ENCODE results near the gene BLVRB. TPM values are rescaled to one million over a fixed set of nuclear protein-coding genes. Genes with fewer than 3 reads are reported as not detected.

Gene BLVRB
- total RNA-seq, 4 donors from 2014 or later: 146 to 209 (median 164) TPM

- H3K4me3 ChIP-seq: no peak overlapping the region
- no peak for ATAC-seq
- no peaks in the 10 kb centered on the region for H3K27me3 ChIP-seq
- 92 to 100% methylated on average over 3 to 4 of the region's 4 CpGs for WGBS, 2 donors (ENCODE audit: low coverage in 1 of 2)
- no peaks in the 10 kb centered on the region for H3K9me3 ChIP-seq
- no peak overlapping the region for H3K27ac ChIP-seq
- peaks cover 0 to 76% of the 10 kb centered on the region in 2 donors for H3K36me3 ChIP-seq
- TF ChIP-seq POLR2AphosphoS5 (IDR thresholded peaks at IDR 0.05) (no peak), POLR2A (IDR thresholded peaks at IDR 0.05) (no peak), EP300 (IDR thresholded peaks at IDR 0.05) (no peak), CTCF (IDR thresholded peaks at IDR 0.05) (no peak)
- peaks cover 0 to 2% (median 0%) of the 10 kb centered on the region in 3 donors for H3K4me1 ChIP-seq
Measured at GRCh38 chr19:40450664-40451063, 14.9 kb downstream of the BLVRB start.

GRCh38 chr19:40449506-40449905, 16.0 kb downstream of the BLVRB start:
- 90 to 92% methylated on average over 4 of the region's 4 CpGs for WGBS, 2 donors (ENCODE audit: low coverage in 1 of 2)
- no peak overlapping the region for H3K4me3 ChIP-seq
- TF ChIP-seq CTCF (IDR thresholded peaks at IDR 0.05) (no peak), EP300 (IDR thresholded peaks at IDR 0.05) (no peak), POLR2A (IDR thresholded peaks at IDR 0.05) (no peak), POLR2AphosphoS5 (IDR thresholded peaks at IDR 0.05) (no peak)

GRCh38 chr19:40446263-40446784, 19.2 kb downstream of the BLVRB start:
- Histone ChIP-seq H3K36me3 (peaks cover 0 to 55% of the 10 kb centered on the region in 2 donors), H3K27ac (peak overlapping the region in 1 of 4 donors; percentile 97), H3K4me3 (no peak overlapping the region), H3K9me3 (no peaks in the 10 kb centered on the region), H3K4me1 (peaks cover 0 to 27% (median 13%) of the 10 kb centered on the region in 3 donors), H3K27me3 (no peaks in the 10 kb centered on the region)
- no peak for TF ChIP-seq EP300 (IDR thresholded peaks at IDR 0.05)
- no peak for TF ChIP-seq POLR2AphosphoS5 (IDR thresholded peaks at IDR 0.05)
- TF ChIP-seq CTCF (IDR thresholded peaks at IDR 0.05): no peak
- no peak for TF ChIP-seq POLR2A (IDR thresholded peaks at IDR 0.05)
- ATAC-seq: no peak
- WGBS, 2 donors (ENCODE audit: low coverage in 1 of 2): 67 to 76% methylated on average over 8 of the region's 8 CpGs

More at GRCh38 chr19:40449506-40449905, 16.0 kb downstream of the BLVRB start:
- peaks cover 0 to 65% of the 10 kb centered on the region in 2 donors for H3K36me3 ChIP-seq
- no peaks in the 10 kb centered on the region for H3K27me3 ChIP-seq
- ATAC-seq: no peak
- H3K9me3 ChIP-seq: no peaks in the 10 kb centered on the region
- H3K27ac ChIP-seq: no peak overlapping the region
- H3K4me1 ChIP-seq: peaks cover 0 to 11% (median 0%) of the 10 kb centered on the region in 3 donors

GRCh38 chr19:40445780-40446262, 19.7 kb downstream of the BLVRB start:
- Histone ChIP-seq H3K4me3 (no peak overlapping the region), H3K27ac (peak overlapping the region in 3 of 4 donors; percentile 97 to 98 (median 98)), H3K27me3 (no peaks in the 10 kb centered on the region), H3K9me3 (no peaks in the 10 kb centered on the region), H3K36me3 (peaks cover 0 to 55% of the 10 kb centered on the region in 2 donors), H3K4me1 (peaks cover 0 to 32% (median 18%) of the 10 kb centered on the region in 3 donors)
- no peak for ATAC-seq
- no peak for TF ChIP-seq EP300 (IDR thresholded peaks at IDR 0.05)
- TF ChIP-seq CTCF (IDR thresholded peaks at IDR 0.05): no peak
- no peak for TF ChIP-seq POLR2A (IDR thresholded peaks at IDR 0.05)
- no peak for TF ChIP-seq POLR2AphosphoS5 (IDR thresholded peaks at IDR 0.05)
- WGBS, 2 donors (ENCODE audit: low coverage in 1 of 2): 25 to 43% methylated on average over 4 of the region's 9 CpGs

GRCh38 chr19:40444825-40445312, 20.7 kb downstream of the BLVRB start:
- H3K4me3 ChIP-seq: peak overlapping the region; percentile 75 to 95
- no peaks in the 10 kb centered on the region for H3K27me3 ChIP-seq
- WGBS, 2 donors (ENCODE audit: low coverage in 1 of 2): 0 to 18% methylated on average over 8 to 11 of the region's 18 CpGs
- peak overlapping the region; percentile 93 to 98 (median 98) for H3K27ac ChIP-seq
- no peak for ATAC-seq
- no peaks in the 10 kb centered on the region for H3K9me3 ChIP-seq
- H3K36me3 ChIP-seq: peaks cover 0 to 57% of the 10 kb centered on the region in 2 donors
- peaks cover 0 to 42% (median 18%) of the 10 kb centered on the region in 3 donors for H3K4me1 ChIP-seq
- TF ChIP-seq EP300 (IDR thresholded peaks at IDR 0.05): no peak
- TF ChIP-seq CTCF (IDR thresholded peaks at IDR 0.05): peak in 2 of 4 experiments; percentile 27 to 58

All from gastroesophageal sphincter (tissue), 4 donors.